Loucy (cell line): ENCODE measurements around the gene GALNT9.

ENCODE experiments used
- H2AFZ ChIP-seq: fragments of 200-600 bp; sonication (generic); 2 replicates; pipeline ENCODE4 v1.6.0; 2016; ENCODE audit warnings: antibody characterized with exemption, mild to moderate bottlenecking, low read length, moderate library complexity
- H3F3A ChIP-seq: fragments of 200-600 bp; 2 replicates; pipeline ENCODE4 v1.6.0; 2016; ENCODE audit warnings: antibody characterized with exemption, low read depth, mild to moderate bottlenecking
- H3K27me3 ChIP-seq: fragments of 200-600 bp; sonication (generic); 2 replicates; pipeline ENCODE4 v1.6.1; 2014; ENCODE audit warnings: low read length, mild to moderate bottlenecking; ENCODE audit not compliant: insufficient read depth, poor library complexity, severe bottlenecking
- H3K36me3 ChIP-seq: fragments of 200-600 bp; sonication (generic); 2 replicates; pipeline ENCODE4 v1.6.1; 2016; ENCODE audit warnings: low read length; ENCODE audit not compliant: insufficient read depth
- H3K4me1 ChIP-seq: fragments of 200-600 bp; sonication (generic); 2 replicates; pipeline ENCODE4 v1.5.1; 2014; ENCODE audit warnings: low read length, mild to moderate bottlenecking; ENCODE audit not compliant: insufficient read depth, poor library complexity, severe bottlenecking
- H3K4me2 ChIP-seq: fragments of 200-600 bp; sonication (generic); 2 replicates; pipeline ENCODE4 v1.6.0; 2014; ENCODE audit warnings: antibody characterized with exemption, low read length, low read depth, mild to moderate bottlenecking; ENCODE audit not compliant: poor library complexity, severe bottlenecking
- H3K4me3 ChIP-seq: fragments of 200-600 bp; sonication (generic); 2 replicates; pipeline ENCODE4 v1.5.1; 2014; ENCODE audit warnings: low read length, mild to moderate bottlenecking, mixed read lengths; ENCODE audit not compliant: poor library complexity, severe bottlenecking
- H3K79me2 ChIP-seq: fragments of 200-600 bp; sonication (generic); 2 replicates; pipeline ENCODE4 v1.6.1; 2014; ENCODE audit warnings: low read length; ENCODE audit not compliant: insufficient read depth
- H3K9ac ChIP-seq: fragments of 200-600 bp; sonication (generic); 2 replicates; pipeline ENCODE4 v1.6.0; 2014; ENCODE audit warnings: mild to moderate bottlenecking, low read depth, low read length, moderate library complexity; ENCODE audit not compliant: poor library complexity, severe bottlenecking
- H3K9me2 ChIP-seq: fragments of 200-600 bp; sonication (generic); replicated peaks from 2 replicates; pipeline ENCODE4 v1.6.1; 2016; ENCODE audit warnings: low read depth, low read length, mixed read lengths
- H3K9me3 ChIP-seq: fragments of 200-600 bp; sonication (generic); 2 replicates; pipeline ENCODE4 v1.6.1; 2014; ENCODE audit warnings: mild to moderate bottlenecking, antibody characterized with exemption, low read length, low read depth; ENCODE audit not compliant: insufficient read depth
- H4K20me1 ChIP-seq: fragments of 200-600 bp; sonication (generic); 2 replicates; pipeline ENCODE4 v1.6.0; 2014; ENCODE audit warnings: antibody characterized with exemption, low read length, mild to moderate bottlenecking; ENCODE audit not compliant: insufficient read depth, poor library complexity, severe bottlenecking
- CTCF ChIP-seq: fragments of 200-600 bp; sonication (generic); conservative IDR thresholded peaks from 2 replicates; pipeline ENCODE4 v1.5.1; 2014; ENCODE audit warnings: mild to moderate bottlenecking, antibody characterized with exemption, low read length
- EZH2phosphoT487 ChIP-seq: fragments of 200-600 bp; IDR thresholded peaks from 2 replicates; pipeline ENCODE4 v1.6.1; 2018; ENCODE audit warnings: antibody characterized with exemption, mild to moderate bottlenecking, moderate library complexity, borderline replicate concordance

GALNT9 gene

GRCh38 chr12:132363661-132364347, 34.4 kb upstream of the GALNT9 start:
- Histone ChIP-seq H3K9ac (peak overlapping the region; percentile 72), H3K4me2 (peak overlapping the region; percentile 74)

GRCh38 chr12:132362996-132363660, 33.7 kb upstream of the GALNT9 start:
- Histone ChIP-seq H2AFZ (peak overlapping the region; percentile 53), H3K36me3 (no peaks in the 10 kb centered on the region), H3K4me2 (peak overlapping the region; percentile 74), H3K4me3 (peak overlapping the region; percentile 69), H3F3A (no peaks in the 10 kb centered on the region), H3K79me2 (peaks cover 36% of the 10 kb centered on the region; the same call in 1 of the 2 replicates), H4K20me1 (no peaks in the 10 kb centered on the region), H3K9ac (peak overlapping the region; percentile 72), H3K9me2 (no peaks in the 10 kb centered on the region), H3K27me3 (no peaks in the 10 kb centered on the region), H3K4me1 (peaks cover 19% of the 10 kb centered on the region), H3K9me3 (no peaks in the 10 kb centered on the region)
- TF ChIP-seq EZH2phosphoT487, result no peak
- 0 out of 2 replicates have a peak, but pooled peaks have one; percentile 8 for TF ChIP-seq CTCF

More at GRCh38 chr12:132363661-132364347, 34.4 kb upstream of the GALNT9 start:
- TF ChIP-seq EZH2phosphoT487 (no peak), CTCF (no peak)
- no peaks in the 10 kb centered on the region for H3K27me3 ChIP-seq
- no peaks in the 10 kb centered on the region for H3K9me2 ChIP-seq
- H3K36me3 ChIP-seq, result no peaks in the 10 kb centered on the region
- no peaks in the 10 kb centered on the region for H3F3A ChIP-seq
- H2AFZ ChIP-seq, result no peak overlapping the region
- H4K20me1 ChIP-seq, result no peaks in the 10 kb centered on the region
- no peaks in the 10 kb centered on the region for H3K9me3 ChIP-seq
- peaks cover 19% of the 10 kb centered on the region for H3K4me1 ChIP-seq
- H3K4me3 ChIP-seq, result peak overlapping the region; percentile 69
- H3K79me2 ChIP-seq, result peaks cover 30% of the 10 kb centered on the region; the same call in 1 of the 2 replicates

- Histone ChIP-seq H3K27me3 (no peaks in the 10 kb centered on the region), H2AFZ (no peak overlapping the region; the same call in 1 of the 2 replicates), H3K4me1 (peaks cover 26% of the 10 kb centered on the region), H3K9me3 (no peaks in the 10 kb centered on the region), H3K79me2 (peaks cover 49% of the 10 kb centered on the region; the same call in 1 of the 2 replicates), H3K4me3 (peak overlapping the region; percentile 72), H3K9ac (peak overlapping the region; percentile 72), H3F3A (no peaks in the 10 kb centered on the region), H4K20me1 (no peaks in the 10 kb centered on the region), H3K4me2 (peak overlapping the region; percentile 69), H3K9me2 (no peaks in the 10 kb centered on the region), H3K36me3 (no peaks in the 10 kb centered on the region)
- TF ChIP-seq CTCF, result no peak
- no peak for TF ChIP-seq EZH2phosphoT487
These were observed 31.8 kb upstream of the GALNT9 start for GRCh38 chr12:132360906-132361777.
